ENCODE data around the gene GARIN5A. TPM values are rescaled to one million over a fixed set of nuclear protein-coding genes. Genes with fewer than 3 reads are reported as not detected.

The GARIN5A gene
- total RNA-seq, 1 donor from 2014 or later: 1.9 TPM

DNA sequence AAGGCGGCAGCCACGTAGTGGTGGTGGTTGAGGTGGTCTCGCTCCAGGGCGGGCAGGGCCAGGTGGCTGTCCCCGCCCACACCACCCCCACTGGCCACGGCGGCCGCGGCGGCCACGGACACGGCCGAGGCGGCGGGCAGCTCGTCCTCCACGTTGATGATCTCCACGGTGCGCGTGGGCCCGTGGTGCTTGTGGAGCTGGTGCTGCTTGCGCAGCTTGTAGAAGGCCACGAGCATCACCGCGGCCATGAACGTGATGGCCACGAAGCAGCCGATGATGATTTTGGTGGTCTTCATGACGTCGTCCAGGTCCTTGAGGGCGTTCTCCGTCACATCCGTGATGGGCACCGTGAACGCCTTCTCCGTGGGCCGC, 41.0 kb upstream of the GARIN5A start:
- TF ChIP-seq, protein P1, sequence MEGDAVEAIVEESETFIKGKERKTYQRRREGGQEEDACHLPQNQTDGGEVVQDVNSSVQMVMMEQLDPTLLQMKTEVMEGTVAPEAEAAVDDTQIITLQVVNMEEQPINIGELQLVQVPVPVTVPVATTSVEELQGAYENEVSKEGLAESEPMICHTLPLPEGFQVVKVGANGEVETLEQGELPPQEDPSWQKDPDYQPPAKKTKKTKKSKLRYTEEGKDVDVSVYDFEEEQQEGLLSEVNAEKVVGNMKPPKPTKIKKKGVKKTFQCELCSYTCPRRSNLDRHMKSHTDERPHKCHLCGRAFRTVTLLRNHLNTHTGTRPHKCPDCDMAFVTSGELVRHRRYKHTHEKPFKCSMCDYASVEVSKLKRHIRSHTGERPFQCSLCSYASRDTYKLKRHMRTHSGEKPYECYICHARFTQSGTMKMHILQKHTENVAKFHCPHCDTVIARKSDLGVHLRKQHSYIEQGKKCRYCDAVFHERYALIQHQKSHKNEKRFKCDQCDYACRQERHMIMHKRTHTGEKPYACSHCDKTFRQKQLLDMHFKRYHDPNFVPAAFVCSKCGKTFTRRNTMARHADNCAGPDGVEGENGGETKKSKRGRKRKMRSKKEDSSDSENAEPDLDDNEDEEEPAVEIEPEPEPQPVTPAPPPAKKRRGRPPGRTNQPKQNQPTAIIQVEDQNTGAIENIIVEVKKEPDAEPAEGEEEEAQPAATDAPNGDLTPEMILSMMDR (conservative IDR thresholded peaks at IDR 0.05): no peak
- H3K27ac Mint-ChIP-seq: no peak overlapping the region
- H3K4me1 Mint-ChIP-seq (ENCODE audit: unreplicated experiment): no peaks in the 10 kb centered on the region
- no peak for DNase-seq (ENCODE audit: extremely low spot score, unreplicated experiment)
- no peak overlapping the region for H3K4me3 Mint-ChIP-seq
- H3K9me3 Mint-ChIP-seq: no peaks in the 10 kb centered on the region
- H3K27me3 Mint-ChIP-seq: no peaks in the 10 kb centered on the region
- no peaks in the 10 kb centered on the region for H3K36me3 Mint-ChIP-seq

GRCh38 chr19:50516964-50517703, 40.5 kb upstream of the GARIN5A start:
- H3K9me3 Mint-ChIP-seq: no peaks in the 10 kb centered on the region
- no peaks in the 10 kb centered on the region for H3K27me3 Mint-ChIP-seq
- no peaks in the 10 kb centered on the region for H3K4me1 Mint-ChIP-seq (ENCODE audit: unreplicated experiment)
- H3K36me3 Mint-ChIP-seq: no peaks in the 10 kb centered on the region
- no peak overlapping the region for H3K27ac Mint-ChIP-seq
- TF ChIP-seq, protein P1 (conservative IDR thresholded peaks at IDR 0.05): no peak
- H3K4me3 Mint-ChIP-seq: no peak overlapping the region
- DNase-seq (ENCODE audit: extremely low spot score, unreplicated experiment): no peak

GRCh38 chr19:50516456-50516855, 39.8 kb upstream of the GARIN5A start:
- Mint-ChIP-seq H3K4me1 (ENCODE audit: unreplicated experiment) (peaks cover 4% of the 10 kb centered on the region), H3K27ac (no peak overlapping the region), H3K36me3 (no peaks in the 10 kb centered on the region), H3K9me3 (no peaks in the 10 kb centered on the region), H3K4me3 (no peak overlapping the region), H3K27me3 (peaks cover under 1% of the 10 kb centered on the region)
- no peak for DNase-seq (ENCODE audit: extremely low spot score, unreplicated experiment)
- TF ChIP-seq, protein P1 (conservative IDR thresholded peaks at IDR 0.05): no peak

- Mint-ChIP-seq H3K4me3 (no peak overlapping the region), H3K4me1 (ENCODE audit: unreplicated experiment) (peaks cover 13% of the 10 kb centered on the region), H3K27ac (no peak overlapping the region), H3K9me3 (no peaks in the 10 kb centered on the region), H3K36me3 (no peaks in the 10 kb centered on the region), H3K27me3 (peaks cover 3% of the 10 kb centered on the region)
- TF ChIP-seq, protein P1 (conservative IDR thresholded peaks at IDR 0.05): no peak
- no peak for DNase-seq (ENCODE audit: extremely low spot score, unreplicated experiment)
Measured at GRCh38 chr19:50515168-50515561, 38.5 kb upstream of the GARIN5A start.

DNA sequence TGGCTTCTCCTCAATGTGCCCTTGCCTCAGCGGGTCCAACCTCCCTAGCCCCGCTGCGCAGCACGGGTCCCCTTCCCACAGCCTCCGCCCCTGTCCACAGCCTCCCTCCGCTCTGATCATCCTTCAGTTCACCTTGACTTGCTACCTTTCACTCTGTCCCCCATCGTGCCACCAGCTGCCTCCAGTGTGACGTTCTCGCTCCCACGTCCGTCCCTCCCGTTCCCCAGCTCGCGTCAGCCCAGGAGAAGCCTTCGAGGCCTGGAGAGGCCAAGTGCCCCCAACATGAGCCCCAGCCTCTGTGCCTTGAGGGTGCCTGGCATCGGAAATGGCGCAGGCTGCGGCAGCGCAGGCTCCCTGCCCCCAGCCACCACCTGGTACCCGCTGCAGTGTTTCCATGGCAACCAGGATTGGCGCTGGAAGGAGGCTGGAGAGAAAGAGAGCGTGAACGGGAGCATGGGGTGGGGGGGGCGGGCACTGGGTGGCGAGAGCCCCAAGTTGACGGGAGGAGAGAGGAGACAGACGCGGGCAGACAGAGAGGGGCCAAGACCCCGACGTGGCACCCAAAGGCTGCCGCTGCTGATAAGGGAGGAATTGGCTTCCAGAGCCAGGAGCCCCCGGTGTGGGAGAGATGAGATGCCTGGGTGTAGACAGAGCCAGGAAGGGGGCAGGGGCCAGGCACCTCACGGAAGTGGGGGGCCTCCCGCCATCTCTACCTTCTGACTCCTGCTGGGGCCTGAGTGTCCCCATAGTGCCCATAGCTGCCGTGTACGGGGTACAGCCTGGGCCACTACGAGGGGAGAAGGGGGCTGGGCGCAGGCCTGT, 37.9 kb upstream of the GARIN5A start:
- DNase-seq (ENCODE audit: extremely low spot score, unreplicated experiment): no peak
- TF ChIP-seq, protein P1 (conservative IDR thresholded peaks at IDR 0.05): no peak
- no peaks in the 10 kb centered on the region for H3K36me3 Mint-ChIP-seq
- no peak overlapping the region for H3K4me3 Mint-ChIP-seq
- peaks cover 13% of the 10 kb centered on the region for H3K4me1 Mint-ChIP-seq (ENCODE audit: unreplicated experiment)
- H3K27ac Mint-ChIP-seq: no peak overlapping the region
- no peaks in the 10 kb centered on the region for H3K9me3 Mint-ChIP-seq
- H3K27me3 Mint-ChIP-seq: peaks cover 3% of the 10 kb centered on the region

All from type B pancreatic cell (in vitro differentiated cells).